ENCODE measurements around the gene FLCN. TPM values are rescaled to one million over a fixed set of nuclear protein-coding genes. Genes with fewer than 3 reads are reported as not detected.

Gene FLCN
- total RNA-seq, 4 donors from 2014 or later, result 13.2 to 82.0 (median 61.5) TPM

DNA sequence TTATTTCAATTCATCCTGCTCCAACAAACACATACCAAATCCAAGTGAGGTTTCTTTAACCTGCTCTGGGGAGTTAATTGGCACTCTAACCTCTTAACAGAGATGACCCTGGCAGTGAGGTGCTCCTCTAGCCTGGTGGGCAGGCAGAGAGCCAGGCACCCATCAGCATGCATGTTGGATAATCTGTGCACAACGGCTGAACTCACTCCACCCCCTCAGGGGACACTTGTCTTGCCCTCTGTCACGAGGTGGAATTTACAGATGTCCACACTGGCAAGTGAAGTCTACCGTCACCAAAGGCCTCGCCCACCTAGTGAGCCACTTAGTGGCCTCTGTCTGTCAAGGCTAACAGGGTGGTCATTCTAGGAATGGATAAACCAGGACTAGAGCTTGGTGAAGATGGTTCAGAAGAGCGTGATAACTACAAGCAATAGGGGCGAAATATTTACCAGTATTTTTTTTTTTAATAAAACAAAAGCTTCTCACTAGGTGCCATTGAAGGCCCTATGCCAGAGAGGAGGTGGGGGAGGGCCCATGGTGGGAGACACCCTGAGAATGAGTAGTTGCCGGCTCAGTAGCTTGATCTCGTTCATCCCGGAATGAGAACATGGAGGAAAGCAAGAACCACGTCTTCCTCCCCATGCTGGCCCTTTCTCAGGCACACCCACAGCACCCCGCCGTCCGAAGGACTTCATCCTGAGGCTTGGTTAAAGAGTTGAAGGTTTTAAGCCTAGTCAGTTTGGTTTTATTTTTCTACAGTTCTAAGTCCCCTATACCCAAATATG is 56.0 kb downstream of the FLCN start:
- H3K27ac ChIP-seq, result no peak overlapping the region
- no peak for TF ChIP-seq POLR2A (IDR thresholded peaks at IDR 0.05)
- TF ChIP-seq, protein P1, sequence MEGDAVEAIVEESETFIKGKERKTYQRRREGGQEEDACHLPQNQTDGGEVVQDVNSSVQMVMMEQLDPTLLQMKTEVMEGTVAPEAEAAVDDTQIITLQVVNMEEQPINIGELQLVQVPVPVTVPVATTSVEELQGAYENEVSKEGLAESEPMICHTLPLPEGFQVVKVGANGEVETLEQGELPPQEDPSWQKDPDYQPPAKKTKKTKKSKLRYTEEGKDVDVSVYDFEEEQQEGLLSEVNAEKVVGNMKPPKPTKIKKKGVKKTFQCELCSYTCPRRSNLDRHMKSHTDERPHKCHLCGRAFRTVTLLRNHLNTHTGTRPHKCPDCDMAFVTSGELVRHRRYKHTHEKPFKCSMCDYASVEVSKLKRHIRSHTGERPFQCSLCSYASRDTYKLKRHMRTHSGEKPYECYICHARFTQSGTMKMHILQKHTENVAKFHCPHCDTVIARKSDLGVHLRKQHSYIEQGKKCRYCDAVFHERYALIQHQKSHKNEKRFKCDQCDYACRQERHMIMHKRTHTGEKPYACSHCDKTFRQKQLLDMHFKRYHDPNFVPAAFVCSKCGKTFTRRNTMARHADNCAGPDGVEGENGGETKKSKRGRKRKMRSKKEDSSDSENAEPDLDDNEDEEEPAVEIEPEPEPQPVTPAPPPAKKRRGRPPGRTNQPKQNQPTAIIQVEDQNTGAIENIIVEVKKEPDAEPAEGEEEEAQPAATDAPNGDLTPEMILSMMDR (IDR thresholded peaks at IDR 0.05), result no peak
- H3K36me3 ChIP-seq, result no peaks in the 10 kb centered on the region

DNA sequence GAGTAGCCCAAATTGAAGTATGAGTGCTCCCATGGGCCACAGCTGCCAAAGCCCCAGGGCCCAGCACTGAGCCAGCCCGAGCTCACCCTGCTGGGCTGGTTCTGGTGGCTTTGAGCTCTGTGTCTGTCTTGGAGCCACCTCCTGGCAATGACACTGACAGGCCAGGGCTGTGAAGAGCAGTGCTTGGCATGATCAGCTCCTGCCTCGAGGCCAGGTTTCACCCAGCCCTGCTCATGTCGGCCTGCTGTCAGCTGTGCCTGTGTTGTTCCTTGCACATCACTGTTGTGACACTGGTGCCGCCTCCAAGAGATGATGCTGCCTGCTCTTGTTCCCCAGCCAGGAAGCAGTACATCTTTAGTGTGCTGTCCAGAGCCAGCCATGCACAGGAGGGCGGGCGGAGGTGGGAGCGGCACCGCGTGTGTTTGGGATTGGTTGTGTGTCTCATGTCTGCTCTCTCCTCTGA is 56.8 kb downstream of the FLCN start:
- intact Hi-C loops (cut with DNase I; ENCODE audit: low total_unique reads), result no loop called here
- Histone ChIP-seq H3K36me3 (no peaks in the 10 kb centered on the region), H3K27me3 (no peaks in the 10 kb centered on the region), H3K9me3 (no peaks in the 10 kb centered on the region), H3K27ac (no peak overlapping the region), H3K4me3 (no peak overlapping the region), H3K4me1 (no peaks in the 10 kb centered on the region)
- DNase-seq, result no peak
- TF ChIP-seq POLR2A (IDR thresholded peaks at IDR 0.05), result no peak
- TF ChIP-seq, protein P1 (IDR thresholded peaks at IDR 0.05), result no peak

More for the DNA sequence above, 56.0 kb downstream of the FLCN start:
- H3K27me3 ChIP-seq, result no peaks in the 10 kb centered on the region
- no peaks in the 10 kb centered on the region for H3K9me3 ChIP-seq
- no peak for DNase-seq
- intact Hi-C loops (cut with DNase I; ENCODE audit: low total_unique reads), result no loop called here
- no peak overlapping the region for H3K4me3 ChIP-seq
- H3K4me1 ChIP-seq, result no peaks in the 10 kb centered on the region

DNA sequence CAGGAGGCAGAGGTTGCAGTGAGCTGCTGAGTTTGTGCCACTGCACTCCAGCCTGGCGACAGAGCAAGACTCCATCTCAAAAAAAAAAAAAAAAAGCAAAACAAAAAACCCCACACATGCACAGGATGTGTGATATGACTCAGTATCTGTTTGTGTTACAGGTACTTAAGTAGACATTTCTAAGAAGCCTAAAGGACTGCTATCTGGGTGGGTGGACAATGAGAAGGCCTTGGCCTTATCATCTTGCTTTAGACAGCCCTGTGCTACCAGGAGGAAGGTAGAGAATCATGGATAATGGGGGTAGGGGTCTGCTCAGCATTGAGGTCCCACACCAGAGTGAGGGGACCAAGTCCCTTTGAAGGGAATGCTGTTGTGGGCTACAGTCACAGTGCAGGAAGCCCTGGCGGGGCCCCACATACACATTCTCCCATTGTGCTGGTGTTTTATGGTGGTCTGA is 57.6 kb downstream of the FLCN start:
- no peak for TF ChIP-seq POLR2A (IDR thresholded peaks at IDR 0.05)
- TF ChIP-seq, protein P1 (IDR thresholded peaks at IDR 0.05), result no peak
- no peaks in the 10 kb centered on the region for H3K4me1 ChIP-seq
- H3K27ac ChIP-seq, result no peak overlapping the region
- no peaks in the 10 kb centered on the region for H3K9me3 ChIP-seq
- H3K36me3 ChIP-seq, result no peaks in the 10 kb centered on the region
- DNase-seq, result no peak
- no peaks in the 10 kb centered on the region for H3K27me3 ChIP-seq
- H3K4me3 ChIP-seq, result no peak overlapping the region
- intact Hi-C loops (cut with DNase I; ENCODE audit: low total_unique reads), result no loop called here

DNA sequence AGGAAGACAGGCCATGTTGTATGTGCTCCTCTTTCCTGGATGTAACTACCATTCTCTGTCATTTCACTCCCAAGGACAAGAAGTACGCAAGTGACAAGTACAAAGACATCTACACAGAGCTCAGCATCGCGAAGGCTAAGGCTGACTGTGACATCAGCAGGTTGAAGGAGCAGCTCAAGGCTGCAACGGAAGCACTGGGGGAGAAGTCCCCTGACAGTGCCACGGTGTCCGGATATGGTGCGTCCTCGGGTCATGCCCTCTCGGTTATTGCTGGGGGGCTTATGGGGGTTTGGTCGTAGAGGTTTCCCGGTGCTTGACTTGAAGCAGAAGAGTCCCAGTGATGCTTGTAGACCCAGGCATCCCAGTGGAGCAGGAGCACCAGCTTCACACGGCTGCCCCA is 59.8 kb downstream of the FLCN start:
- Histone ChIP-seq H3K4me1 (no peaks in the 10 kb centered on the region), H3K4me3 (no peak overlapping the region), H3K27me3 (no peaks in the 10 kb centered on the region), H3K27ac (no peak overlapping the region), H3K9me3 (no peaks in the 10 kb centered on the region), H3K36me3 (no peaks in the 10 kb centered on the region)
- no peak for DNase-seq
- no peak for TF ChIP-seq POLR2A (IDR thresholded peaks at IDR 0.05)
- TF ChIP-seq, protein P1 (IDR thresholded peaks at IDR 0.05), result no peak
- intact Hi-C loops (cut with DNase I; ENCODE audit: low total_unique reads), result no loop called here

DNA sequence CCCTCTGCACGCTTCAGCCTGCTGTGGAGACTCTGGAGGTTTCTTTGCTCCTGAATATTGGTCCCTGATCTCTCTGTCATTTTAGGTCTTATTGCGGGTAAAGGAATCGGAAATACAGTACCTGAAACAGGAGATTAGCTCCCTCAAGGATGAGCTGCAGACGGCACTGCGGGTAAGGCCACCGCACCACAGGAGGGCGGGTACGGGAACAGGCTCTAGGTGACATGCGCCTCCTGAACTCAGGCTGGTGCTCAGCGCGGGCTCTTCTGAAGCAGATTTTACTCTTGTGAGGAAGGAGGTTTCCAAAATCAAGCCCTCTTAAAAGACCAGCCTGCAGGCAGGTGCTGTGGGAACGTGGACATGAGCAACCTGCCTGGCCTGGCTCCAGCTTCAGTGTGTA is 60.6 kb downstream of the FLCN start:
- Histone ChIP-seq H3K36me3 (no peaks in the 10 kb centered on the region), H3K9me3 (no peaks in the 10 kb centered on the region), H3K4me1 (no peaks in the 10 kb centered on the region), H3K27ac (no peak overlapping the region), H3K4me3 (no peak overlapping the region), H3K27me3 (no peaks in the 10 kb centered on the region)
- TF ChIP-seq, protein P1 (IDR thresholded peaks at IDR 0.05), result no peak
- TF ChIP-seq POLR2A (IDR thresholded peaks at IDR 0.05), result no peak
- DNase-seq, result no peak
- intact Hi-C loops (cut with DNase I; ENCODE audit: low total_unique reads), result no loop called here

All from uterus (tissue), 4 donors.